LNCaP clone FGC (cell line): Measurements from ENCODE around the gene NANOS3.

ENCODE experiments used
- DNase-seq: peaks from one replicate; pipeline ENCODE4 v3.0.0-alpha.2; 2011; ENCODE audit warnings: low read depth
- H3K4me3 ChIP-seq: 2 replicates; pipeline ENCODE4 v1.5.1; 2011; ENCODE audit warnings: mild to moderate bottlenecking, low read depth, low read length, control low read depth
- TF ChIP-seq, protein P1 (sequence below): IDR thresholded peaks from 2 replicates; pipeline ENCODE4 v1.5.1; 2012; ENCODE audit warnings: mild to moderate bottlenecking; ENCODE audit not compliant: control insufficient read depth, insufficient read depth; ENCODE audit errors: extremely low read depth

The NANOS3 gene

GRCh38 chr19:13840305-13841085, 36.4 kb upstream of the NANOS3 start:
- TF ChIP-seq, protein P1, sequence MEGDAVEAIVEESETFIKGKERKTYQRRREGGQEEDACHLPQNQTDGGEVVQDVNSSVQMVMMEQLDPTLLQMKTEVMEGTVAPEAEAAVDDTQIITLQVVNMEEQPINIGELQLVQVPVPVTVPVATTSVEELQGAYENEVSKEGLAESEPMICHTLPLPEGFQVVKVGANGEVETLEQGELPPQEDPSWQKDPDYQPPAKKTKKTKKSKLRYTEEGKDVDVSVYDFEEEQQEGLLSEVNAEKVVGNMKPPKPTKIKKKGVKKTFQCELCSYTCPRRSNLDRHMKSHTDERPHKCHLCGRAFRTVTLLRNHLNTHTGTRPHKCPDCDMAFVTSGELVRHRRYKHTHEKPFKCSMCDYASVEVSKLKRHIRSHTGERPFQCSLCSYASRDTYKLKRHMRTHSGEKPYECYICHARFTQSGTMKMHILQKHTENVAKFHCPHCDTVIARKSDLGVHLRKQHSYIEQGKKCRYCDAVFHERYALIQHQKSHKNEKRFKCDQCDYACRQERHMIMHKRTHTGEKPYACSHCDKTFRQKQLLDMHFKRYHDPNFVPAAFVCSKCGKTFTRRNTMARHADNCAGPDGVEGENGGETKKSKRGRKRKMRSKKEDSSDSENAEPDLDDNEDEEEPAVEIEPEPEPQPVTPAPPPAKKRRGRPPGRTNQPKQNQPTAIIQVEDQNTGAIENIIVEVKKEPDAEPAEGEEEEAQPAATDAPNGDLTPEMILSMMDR, result no peak
- H3K4me3 ChIP-seq, result no peak overlapping the region
- DNase-seq, result no peak

DNA sequence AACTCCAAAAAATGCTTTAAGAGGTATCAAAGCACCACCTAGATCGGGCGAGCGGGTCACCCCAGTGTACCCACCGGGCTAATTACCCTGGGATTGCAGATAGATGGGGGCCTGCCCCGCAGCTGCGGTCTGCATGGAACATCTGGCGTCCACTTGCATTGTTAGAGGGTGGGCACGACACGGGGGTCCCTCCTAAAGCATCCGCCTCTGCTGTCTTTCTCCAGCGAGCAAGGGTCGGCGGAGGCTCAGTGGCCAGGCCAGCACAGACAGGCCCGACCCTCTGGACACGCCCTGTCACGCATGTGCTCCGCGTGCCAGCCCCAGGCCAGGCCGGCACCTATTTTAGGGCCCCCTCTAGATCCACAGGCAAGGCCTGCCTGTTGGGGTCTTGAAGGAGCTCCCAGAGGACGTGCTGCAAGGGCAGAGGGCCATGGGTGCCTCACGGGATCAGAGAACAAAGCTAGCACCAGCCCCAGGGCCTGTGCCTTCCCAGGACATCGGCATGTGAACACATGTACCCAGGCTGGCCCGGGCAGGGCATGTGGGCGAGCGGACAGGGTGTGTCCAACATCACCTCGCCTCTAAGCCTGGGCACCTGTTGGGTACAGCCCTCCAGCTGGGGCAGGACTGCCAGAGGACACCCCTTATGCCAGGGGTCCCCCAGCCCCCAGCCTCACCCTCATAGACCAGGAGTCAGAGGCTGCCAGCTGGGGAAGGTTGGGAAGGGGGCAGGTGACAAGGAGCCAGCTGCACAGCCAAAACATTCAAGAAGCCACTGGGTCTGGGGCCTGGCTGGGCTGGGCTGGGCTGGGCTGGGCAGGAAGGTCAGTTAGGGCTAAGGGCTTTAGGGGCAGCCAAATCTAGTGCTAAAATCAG, 35.6 kb upstream of the NANOS3 start:
- DNase-seq, result no peak
- TF ChIP-seq, protein P1, result no peak
- peak overlapping the region; percentile 53 for H3K4me3 ChIP-seq

- TF ChIP-seq, protein P1, result no peak
- DNase-seq, result no peak
- peak overlapping the region; percentile 53 for H3K4me3 ChIP-seq
These were observed 35.0 kb upstream of the NANOS3 start for GRCh38 chr19:13841962-13842290.

DNA sequence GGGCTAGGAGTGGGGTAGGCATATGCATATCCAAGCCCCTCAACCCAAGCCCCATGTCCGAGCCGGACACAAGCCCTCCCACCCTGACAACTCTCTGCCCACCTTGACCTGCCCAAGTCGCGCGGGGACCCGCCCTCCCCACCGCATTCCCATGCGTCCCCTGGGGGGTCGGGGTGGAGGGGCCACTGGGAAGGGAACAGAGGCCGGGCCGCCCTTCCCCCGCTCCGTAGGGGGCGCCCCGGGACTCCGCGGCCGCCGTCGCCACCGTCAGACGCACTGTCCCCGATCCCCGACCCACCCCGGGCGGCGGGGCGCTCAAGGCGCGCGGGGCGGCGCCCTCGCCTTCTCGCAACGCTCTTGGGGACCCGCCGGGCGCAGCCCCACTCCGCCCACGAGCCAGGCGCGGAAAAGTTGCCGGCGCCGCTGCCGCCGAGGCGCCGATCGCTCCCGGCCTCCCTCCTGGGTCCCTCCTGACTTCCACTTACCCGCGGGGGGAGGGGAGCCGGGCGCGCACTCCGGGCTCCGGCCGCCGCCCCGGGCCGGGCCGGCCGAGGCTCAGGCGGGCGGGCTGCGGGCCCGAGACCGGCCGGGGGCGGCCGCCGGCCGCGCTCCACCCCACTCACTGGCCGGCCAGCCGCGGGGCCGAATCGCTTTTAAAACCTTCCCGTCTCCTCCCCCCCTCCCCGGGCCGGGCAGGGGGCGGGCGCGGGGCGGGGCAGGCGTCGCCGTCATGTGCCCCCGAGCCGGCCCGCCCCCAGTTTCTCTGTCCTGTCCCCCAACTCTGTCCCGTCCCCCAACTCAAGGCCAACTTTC, 34.4 kb upstream of the NANOS3 start:
- H3K4me3 ChIP-seq, result peak overlapping the region; percentile 53
- TF ChIP-seq, protein P1, result peak; percentile 31; the same call in 1 of the 2 replicates
- DNase-seq, result no peak

GRCh38 chr19:13843104-13843921, 33.6 kb upstream of the NANOS3 start:
- TF ChIP-seq, protein P1, result no peak
- H3K4me3 ChIP-seq, result peak overlapping the region; percentile 53
- DNase-seq, result no peak

- no peak overlapping the region for H3K4me3 ChIP-seq
- TF ChIP-seq, protein P1, result no peak
- DNase-seq, result no peak
These were observed 32.8 kb upstream of the NANOS3 start for GRCh38 chr19:13844130-13844631.
